A673 (cell line): ENCODE measurements around the gene ADAMTS2. TPM values are rescaled to one million over a fixed set of nuclear protein-coding genes. Genes with fewer than 3 reads are reported as not detected.

Experiments
- BruUV-seq: library from RNA; stranded (reverse); fragments of 400-500 nt; replicated peaks from 2 replicates; lab custom pipeline; 2021; lab: Mats Ljungman, UMichigan
- CTCF ChIA-PET: fragments of 300-600 bp; sonication (Branson Sonifier 250); formaldehyde crosslinking; loops from one replicate; lab custom pipeline; 2022; ENCODE audit warnings: antibody characterized with exemption; lab: Charles Lee
- POLR2A ChIA-PET: fragments of 300-600 bp; sonication (Branson Sonifier 250); formaldehyde crosslinking; loops from one replicate; lab custom pipeline; 2022; ENCODE audit warnings: antibody characterized with exemption; ENCODE audit not compliant: low non-redundant PET; lab: Charles Lee
- DNase-seq: peaks from one replicate; pipeline ENCODE4 v3.0.0-alpha.2; 2015; ENCODE audit warnings: low spot score
- H3K27ac ChIP-seq: fragments of 200-600 bp; sonication (generic); 2 replicates; pipeline ENCODE4 v1.5.1; 2016; ENCODE audit warnings: mixed run types, low read depth, mild to moderate bottlenecking, mixed read lengths, antibody characterized with exemption, low read length; ENCODE audit not compliant: poor library complexity, severe bottlenecking
- H3K27me3 ChIP-seq: fragments of 200-600 bp; sonication (generic); replicated peaks from 2 replicates; pipeline ENCODE4 v1.6.1; 2017; ENCODE audit warnings: mixed run types, low read depth, mild to moderate bottlenecking, mixed read lengths, antibody characterized with exemption, low read length; ENCODE audit not compliant: insufficient read depth, poor library complexity
- H3K36me3 ChIP-seq: fragments of 200-600 bp; sonication (generic); 2 replicates; pipeline ENCODE4 v1.6.1; 2016; ENCODE audit warnings: mixed run types, mild to moderate bottlenecking, mixed read lengths, antibody characterized with exemption, low read length; ENCODE audit not compliant: insufficient read depth, poor library complexity, severe bottlenecking
- H3K4me1 ChIP-seq: fragments of 200-600 bp; sonication (generic); 2 replicates; pipeline ENCODE4 v1.6.1; 2017; ENCODE audit warnings: mixed run types, mild to moderate bottlenecking, mixed read lengths, antibody characterized with exemption, low read length; ENCODE audit not compliant: insufficient read depth, poor library complexity, severe bottlenecking
- H3K4me3 ChIP-seq: fragments of 200-600 bp; sonication (generic); 2 replicates; pipeline ENCODE4 v1.5.1; 2016; ENCODE audit warnings: low read depth, mixed run types, mild to moderate bottlenecking, mixed read lengths, low read length; ENCODE audit not compliant: poor library complexity, severe bottlenecking
- H3K9me3 ChIP-seq: fragments of 200-600 bp; sonication (generic); 2 replicates; pipeline ENCODE4 v1.6.1; 2016; ENCODE audit warnings: mixed run types, low read depth, mild to moderate bottlenecking, mixed read lengths, antibody characterized with exemption, low read length; ENCODE audit not compliant: poor library complexity, severe bottlenecking
- EZH2 ChIP-seq: fragments of 200-600 bp; sonication (generic); IDR thresholded peaks from 2 replicates; pipeline ENCODE4 v1.6.1; 2017; ENCODE audit warnings: borderline replicate concordance, low read depth, mild to moderate bottlenecking, mixed read lengths, antibody characterized with exemption, low read length; ENCODE audit not compliant: poor library complexity, severe bottlenecking
- intact Hi-C: fragments of 100-400 bp; cut with micrococcal nuclease; formaldehyde crosslinking; loops from one replicate; pipeline ENCODE4 v1.10.0; 2022; ENCODE audit not compliant: unreplicated experiment
- total RNA-seq: library from RNA; stranded (reverse); gene quantifications from 2 replicates; pipeline ENCODE4 v1.2.3, GENCODE V29; 2021
- TF ChIP-seq, protein P1 (sequence below): fragments of 300-800, 200-600 bp; sonication (generic); conservative IDR thresholded peaks from 2 replicates; pipeline ENCODE4 v1.5.1; 2017; ENCODE audit warnings: low read depth, mild to moderate bottlenecking, antibody characterized with exemption, low read length, moderate library complexity, mixed read lengths

The ADAMTS2 gene
- total RNA-seq, 1 experiment from 2014 or later = 0.39 TPM

DNA sequence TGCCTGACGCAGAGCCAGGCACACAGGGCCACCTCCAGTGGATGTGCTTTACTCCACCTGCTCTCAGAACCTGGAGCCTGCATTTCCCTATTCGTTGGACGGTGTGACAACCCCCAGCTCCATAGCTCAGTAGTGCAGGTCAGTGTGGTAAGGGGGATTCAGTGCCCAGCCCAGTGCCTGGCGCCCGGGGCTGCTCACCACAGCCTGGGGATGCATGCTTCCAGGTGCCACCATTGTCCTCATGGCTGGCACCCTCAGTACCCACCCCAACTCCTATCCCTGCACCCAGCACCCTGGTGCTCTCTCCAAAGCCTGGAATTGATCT lies 32.8 kb upstream of the ADAMTS2 start:
- no peak overlapping the region for H3K4me3 ChIP-seq
- H3K27ac ChIP-seq = no peak overlapping the region
- intact Hi-C loops = no loop called here
- DNase-seq = no peak
- BruUV-seq = no TSS peak
- no peaks in the 10 kb centered on the region for H3K4me1 ChIP-seq
- ChIA-PET POLR2A (no interaction called here), CTCF (no interaction called here)
- no peaks in the 10 kb centered on the region for H3K9me3 ChIP-seq
- no peaks in the 10 kb centered on the region for H3K27me3 ChIP-seq
- no peaks in the 10 kb centered on the region for H3K36me3 ChIP-seq
- TF ChIP-seq EZH2 = no peak
- TF ChIP-seq, protein P1, sequence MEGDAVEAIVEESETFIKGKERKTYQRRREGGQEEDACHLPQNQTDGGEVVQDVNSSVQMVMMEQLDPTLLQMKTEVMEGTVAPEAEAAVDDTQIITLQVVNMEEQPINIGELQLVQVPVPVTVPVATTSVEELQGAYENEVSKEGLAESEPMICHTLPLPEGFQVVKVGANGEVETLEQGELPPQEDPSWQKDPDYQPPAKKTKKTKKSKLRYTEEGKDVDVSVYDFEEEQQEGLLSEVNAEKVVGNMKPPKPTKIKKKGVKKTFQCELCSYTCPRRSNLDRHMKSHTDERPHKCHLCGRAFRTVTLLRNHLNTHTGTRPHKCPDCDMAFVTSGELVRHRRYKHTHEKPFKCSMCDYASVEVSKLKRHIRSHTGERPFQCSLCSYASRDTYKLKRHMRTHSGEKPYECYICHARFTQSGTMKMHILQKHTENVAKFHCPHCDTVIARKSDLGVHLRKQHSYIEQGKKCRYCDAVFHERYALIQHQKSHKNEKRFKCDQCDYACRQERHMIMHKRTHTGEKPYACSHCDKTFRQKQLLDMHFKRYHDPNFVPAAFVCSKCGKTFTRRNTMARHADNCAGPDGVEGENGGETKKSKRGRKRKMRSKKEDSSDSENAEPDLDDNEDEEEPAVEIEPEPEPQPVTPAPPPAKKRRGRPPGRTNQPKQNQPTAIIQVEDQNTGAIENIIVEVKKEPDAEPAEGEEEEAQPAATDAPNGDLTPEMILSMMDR = no peak

DNA sequence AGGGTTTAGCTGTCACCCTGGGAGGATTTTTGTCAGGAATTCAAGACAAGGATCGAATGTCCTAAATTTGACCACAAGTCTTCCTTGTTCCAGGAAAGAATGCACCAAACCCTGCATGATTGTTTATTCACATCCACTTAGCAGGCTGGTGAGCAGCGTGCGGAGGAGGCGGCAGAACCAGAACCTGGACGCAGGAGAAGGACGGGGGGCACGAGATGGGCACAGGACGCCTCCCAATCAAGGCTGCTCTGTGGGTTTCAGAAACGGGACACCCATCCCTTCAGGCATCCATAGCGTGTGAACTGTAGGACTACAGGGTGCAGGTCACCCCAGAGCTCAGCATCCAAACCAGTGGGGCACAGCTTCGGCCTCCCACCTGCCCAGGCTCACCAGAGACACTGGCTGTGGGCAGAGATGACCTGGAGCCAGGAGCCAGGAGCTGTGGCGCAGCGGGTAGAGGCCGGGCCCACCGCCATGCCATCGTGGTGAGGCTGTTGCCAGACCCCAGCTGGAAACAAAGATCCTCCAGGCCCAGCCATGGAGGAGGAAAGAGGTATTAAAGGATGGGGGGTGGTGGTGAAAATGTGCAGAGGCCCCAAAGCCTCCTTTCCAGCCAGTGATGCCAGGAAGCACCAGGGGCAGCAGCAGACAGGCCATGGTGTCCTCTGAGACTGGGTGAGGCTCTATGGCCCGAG lies 32.3 kb upstream of the ADAMTS2 start:
- no peaks in the 10 kb centered on the region for H3K27me3 ChIP-seq
- H3K4me1 ChIP-seq = no peaks in the 10 kb centered on the region
- intact Hi-C loops = no loop called here
- CTCF ChIA-PET = no interaction called here
- BruUV-seq = no TSS peak
- TF ChIP-seq EZH2 = no peak
- TF ChIP-seq, protein P1 = no peak
- no peaks in the 10 kb centered on the region for H3K9me3 ChIP-seq
- POLR2A ChIA-PET = no interaction called here
- H3K4me3 ChIP-seq = no peak overlapping the region
- no peak overlapping the region for H3K27ac ChIP-seq
- no peak for DNase-seq
- H3K36me3 ChIP-seq = no peaks in the 10 kb centered on the region

- H3K27me3 ChIP-seq = no peaks in the 10 kb centered on the region
- intact Hi-C loops = no loop called here
- H3K27ac ChIP-seq = no peak overlapping the region
- H3K4me1 ChIP-seq = no peaks in the 10 kb centered on the region
- no peak overlapping the region for H3K4me3 ChIP-seq
- no peaks in the 10 kb centered on the region for H3K9me3 ChIP-seq
- no peak for TF ChIP-seq EZH2
- TF ChIP-seq, protein P1 = no peak
- BruUV-seq = no TSS peak
- H3K36me3 ChIP-seq = no peaks in the 10 kb centered on the region
- DNase-seq = no peak
- ChIA-PET CTCF (interaction anchor here (0.7 kb wide), 2 partner anchors 79 to 1255 kb away, joined by 3 to 5 read pairs; no protein-coding TSS in a partner anchor), POLR2A (no interaction called here)
These were observed 31.6 kb upstream of the ADAMTS2 start for GRCh38 chr5:179376701-179377420.
